Midbrain (tissue), 1 donor: Measurements from ENCODE around the gene INPP5B.

Experiments
- DNase-seq: peaks from one replicate; lab custom pipeline; 2025; lab: John Stamatoyannopoulos, UW

Gene INPP5B

DNA sequence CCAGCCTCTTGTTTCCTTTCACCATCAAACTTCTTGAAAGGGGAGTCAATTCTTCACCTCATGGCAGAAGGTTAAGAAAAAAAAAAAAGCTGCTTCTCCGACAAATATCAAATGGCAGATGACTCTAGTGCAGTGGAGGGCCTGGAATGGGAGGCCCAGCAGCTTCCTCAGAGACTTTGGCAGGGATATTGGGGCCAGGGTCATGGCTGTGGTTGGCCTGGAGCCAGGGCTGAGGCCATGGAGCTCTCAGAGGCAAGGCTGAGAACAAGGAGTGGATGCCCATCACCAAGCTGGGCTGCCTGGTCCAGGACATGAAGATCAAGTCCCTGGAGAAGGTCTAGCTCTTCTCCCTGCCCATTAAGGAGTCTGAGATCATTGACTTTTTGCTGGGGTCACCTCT, 106.1 kb downstream of the INPP5B start:
- DNase-seq = no peak

DNA sequence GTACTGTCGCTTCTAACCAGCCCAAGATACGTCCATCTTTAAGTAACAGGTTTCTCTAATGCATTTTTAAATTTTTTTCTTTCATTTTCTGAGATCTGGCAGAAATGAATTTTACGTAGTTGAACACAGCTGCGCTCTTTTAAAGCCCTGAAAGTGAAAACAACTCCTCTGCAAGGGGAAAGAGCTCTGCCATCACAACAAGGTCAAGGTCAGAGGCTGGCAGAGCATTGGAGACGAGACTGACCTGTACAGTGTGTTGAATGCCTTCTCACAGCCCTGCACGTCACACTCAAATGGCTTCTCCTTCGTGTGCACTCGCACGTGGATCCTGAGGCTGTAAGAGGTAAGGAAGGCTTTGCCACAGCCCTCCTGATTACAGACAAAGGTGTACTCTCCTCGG, 107.2 kb downstream of the INPP5B start:
- DNase-seq = no peak

- no peak for DNase-seq
Observed at GRCh38 chr1:37836788-37837187, 110.1 kb downstream of the INPP5B start.

DNA sequence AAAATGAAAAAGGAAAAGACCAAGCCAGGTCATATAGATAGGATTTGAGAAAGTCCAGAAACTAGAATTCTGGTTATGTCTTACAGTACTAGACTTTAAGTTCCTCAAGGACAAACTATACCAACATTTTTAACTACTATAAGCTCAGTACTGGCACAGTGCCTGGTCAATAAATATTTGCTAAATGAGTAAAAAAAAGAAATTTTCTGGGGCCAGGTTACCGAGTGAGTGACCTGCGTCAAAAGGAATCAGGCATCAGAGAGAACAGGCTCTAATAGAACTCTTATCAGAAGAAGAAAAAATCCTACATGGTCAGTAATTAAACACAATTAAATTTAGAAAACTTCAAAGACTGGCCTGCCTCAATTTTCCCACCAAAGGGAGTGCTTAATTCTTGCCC, 115.0 kb downstream of the INPP5B start:
- no peak for DNase-seq

DNA sequence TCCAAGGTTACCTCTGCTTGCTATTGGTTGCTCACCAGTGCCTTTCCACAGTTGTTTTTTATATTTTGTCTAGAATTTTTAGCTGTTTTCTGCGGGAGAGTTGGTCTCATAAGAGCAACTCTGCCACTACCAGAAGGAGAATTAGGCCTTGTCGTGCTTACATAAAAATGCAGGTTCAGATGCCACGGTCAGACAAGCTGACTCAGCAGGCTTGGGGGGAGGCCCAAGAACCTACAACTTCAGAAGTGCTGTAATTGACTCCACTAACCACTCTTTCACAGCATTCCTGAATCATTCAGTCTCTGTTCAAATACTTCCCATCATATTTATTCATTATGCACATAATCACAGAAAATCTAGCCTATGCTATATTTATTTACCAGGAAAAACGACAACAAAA, 115.7 kb downstream of the INPP5B start:
- DNase-seq = no peak

GRCh38 chr1:37828410-37829074, 118.3 kb downstream of the INPP5B start:
- no peak for DNase-seq

- DNase-seq = no peak
Observed at GRCh38 chr1:37825506-37825905, 121.3 kb downstream of the INPP5B start.

DNA sequence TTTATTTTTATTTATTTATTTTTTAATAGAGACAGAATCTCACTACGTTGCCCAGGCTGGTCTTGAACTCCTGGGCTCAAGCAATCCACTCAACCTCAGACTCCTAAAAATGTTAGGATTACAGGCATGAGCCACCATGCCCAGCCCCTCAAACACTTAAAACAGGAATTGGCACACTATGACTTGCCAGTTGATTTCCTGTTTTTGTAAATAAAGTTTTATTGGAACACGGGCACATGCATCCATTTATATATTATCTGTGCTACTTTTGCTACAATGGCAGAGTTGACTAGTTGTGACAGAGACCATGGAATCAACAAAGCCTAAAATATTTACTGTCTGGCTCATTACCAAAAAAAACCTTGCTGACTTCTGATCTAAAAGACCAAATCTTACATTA, 122.9 kb downstream of the INPP5B start:
- no peak for DNase-seq

- no peak for DNase-seq
Observed at GRCh38 chr1:37822906-37823815, 123.7 kb downstream of the INPP5B start.

GRCh38 chr1:37821481-37821880, 125.4 kb downstream of the INPP5B start:
- no peak for DNase-seq

- peak; percentile 76 for DNase-seq
Observed at GRCh38 chr1:37817481-37817880, 129.4 kb downstream of the INPP5B start.

- peak; percentile 36 for DNase-seq
Observed at GRCh38 chr1:37814252-37814651, 132.6 kb downstream of the INPP5B start.

- DNase-seq = no peak
Observed at GRCh38 chr1:37813529-37814145, 133.2 kb downstream of the INPP5B start.

DNA sequence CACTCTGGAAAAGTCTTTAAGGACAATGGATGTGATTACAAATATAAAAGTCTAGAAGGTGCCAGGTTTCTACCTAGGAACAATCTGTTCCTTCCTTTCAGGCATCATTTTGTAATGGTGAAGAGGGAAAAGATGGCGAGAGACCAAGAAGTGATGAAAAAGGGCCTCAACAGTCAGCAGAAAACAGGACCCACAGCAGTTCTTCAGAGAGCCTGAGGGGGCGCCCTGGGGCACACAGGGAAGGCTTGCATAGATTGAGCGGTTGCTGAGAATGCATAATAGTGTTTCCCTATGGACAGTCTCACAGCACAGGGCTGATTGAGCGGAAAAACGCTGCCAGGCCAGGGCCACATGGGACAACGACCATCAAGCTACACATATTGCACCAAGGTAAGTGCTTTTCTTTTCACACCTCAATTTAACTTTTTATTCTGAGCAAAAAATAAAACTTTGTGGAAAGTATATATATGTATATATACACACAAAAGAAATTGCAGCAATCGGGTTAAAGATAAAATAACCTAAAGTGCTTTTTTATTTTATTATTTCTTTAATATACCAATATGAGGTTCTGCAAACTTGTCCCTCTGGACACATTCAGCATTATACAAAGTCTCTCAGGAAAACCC, 135.7 kb downstream of the INPP5B start:
- DNase-seq = peak; percentile 78
